ENCODE results near the gene HECTD1.
"Not testable (repeated sequence)": the region's sequence is repeated elsewhere in the genome, so short reads cannot be mapped to it uniquely, and the experiment has no call there.

Gene HECTD1

DNA sequence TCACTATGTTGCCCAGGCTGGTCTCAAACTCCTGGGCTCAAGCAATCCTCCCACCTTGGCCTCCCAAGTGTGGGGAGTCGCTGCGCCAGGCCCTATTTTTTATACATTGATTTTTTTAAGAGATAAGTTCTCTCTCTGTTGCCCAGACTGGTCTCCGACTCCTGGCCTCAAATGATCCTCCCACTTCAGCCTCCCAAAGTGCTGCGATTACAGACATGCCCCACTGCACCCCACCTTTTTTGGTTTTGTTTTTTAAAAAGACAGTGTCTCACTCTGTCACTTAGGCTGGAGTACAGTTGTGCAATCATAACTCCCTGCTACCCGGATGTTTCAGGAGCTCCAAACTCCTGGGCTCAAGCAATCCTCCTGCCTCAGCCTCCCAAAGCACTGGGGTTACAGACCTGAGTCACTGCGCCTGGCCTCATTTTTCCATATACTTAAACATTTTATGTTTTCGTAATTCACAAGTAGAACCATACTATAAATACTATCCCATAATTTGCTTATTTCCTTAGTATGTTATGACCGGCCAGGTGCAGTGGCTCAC, 16.8 kb downstream of the HECTD1 start:
- no peak for DNase-seq (ENCODE audit: low read depth)
- no peak overlapping the region for H3K4me3 ChIP-seq (ENCODE audit: low read depth, low read length)
- no peak for TF ChIP-seq CTCF (conservative IDR thresholded peaks at IDR 0.05; ENCODE audit: low read depth, low read length)

GRCh38 chr14:31190219-31190603, 17.4 kb downstream of the HECTD1 start:
- H3K4me3 ChIP-seq (ENCODE audit: low read depth, low read length): no peak overlapping the region
- no peak for DNase-seq (ENCODE audit: low read depth)

GRCh38 chr14:31189346-31190218, 18.0 kb downstream of the HECTD1 start:
- H3K4me3 ChIP-seq (ENCODE audit: low read depth, low read length): no peak overlapping the region
- TF ChIP-seq CTCF (conservative IDR thresholded peaks at IDR 0.05; ENCODE audit: low read depth, low read length): no peak
- DNase-seq (ENCODE audit: low read depth): no peak

More at GRCh38 chr14:31190219-31190603, 17.4 kb downstream of the HECTD1 start:
- no peak for TF ChIP-seq CTCF (conservative IDR thresholded peaks at IDR 0.05; ENCODE audit: low read depth, low read length)

GRCh38 chr14:31188744-31189143, 18.8 kb downstream of the HECTD1 start:
- no peak for TF ChIP-seq CTCF (conservative IDR thresholded peaks at IDR 0.05; ENCODE audit: low read depth, low read length)
- no peak overlapping the region for H3K4me3 ChIP-seq (ENCODE audit: low read depth, low read length)
- DNase-seq (ENCODE audit: low read depth): no peak

DNA sequence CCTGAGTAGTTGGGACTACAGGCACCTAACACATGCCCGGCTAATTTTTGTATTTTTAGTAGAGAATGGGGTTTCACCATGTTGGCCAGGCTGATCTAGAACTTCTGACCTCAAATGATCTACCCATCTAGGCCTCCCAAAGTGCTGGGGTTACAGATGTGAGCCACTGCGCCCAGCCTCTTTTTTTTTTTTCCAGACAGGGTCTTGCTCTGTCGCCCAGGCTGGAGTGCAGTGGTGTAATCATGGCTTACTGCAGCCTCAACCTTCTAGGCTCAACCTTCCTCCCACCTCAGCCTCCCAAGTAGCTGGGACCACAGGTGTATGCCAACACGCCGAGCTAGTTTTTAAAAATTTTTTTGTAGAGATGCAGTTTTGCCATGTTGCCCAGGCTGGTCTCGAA, 25.6 kb downstream of the HECTD1 start:
- not testable (repeated sequence) for DNase-seq (ENCODE audit: low read depth); H3K4me3 ChIP-seq (ENCODE audit: low read depth, low read length)

DNA sequence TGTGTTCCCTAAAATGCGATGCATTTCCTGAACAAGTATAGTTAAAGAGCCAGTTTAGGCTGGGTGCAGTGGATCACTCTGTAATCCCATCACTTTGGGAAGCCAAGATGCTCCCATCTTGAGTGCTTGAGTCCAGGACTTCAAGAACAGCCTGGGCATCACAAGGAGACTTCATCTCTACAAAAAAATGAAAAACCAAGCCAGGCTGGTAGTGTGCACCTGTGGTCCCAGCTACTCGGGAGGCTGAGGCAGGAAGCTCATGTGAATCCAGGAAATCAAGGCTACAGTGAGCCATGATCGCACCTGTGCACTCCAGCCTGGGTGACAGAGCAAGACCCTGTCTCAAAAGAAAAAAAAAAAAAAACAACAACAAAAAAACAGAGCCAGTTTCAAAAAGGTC, 26.3 kb downstream of the HECTD1 start:
- no peak for DNase-seq (ENCODE audit: low read depth)
- H3K4me3 ChIP-seq (ENCODE audit: low read depth, low read length): no peak overlapping the region
- TF ChIP-seq CTCF (conservative IDR thresholded peaks at IDR 0.05; ENCODE audit: low read depth, low read length): no peak

GRCh38 chr14:31180299-31181051, 27.1 kb downstream of the HECTD1 start:
- no peak for TF ChIP-seq CTCF (conservative IDR thresholded peaks at IDR 0.05; ENCODE audit: low read depth, low read length)
- no peak for DNase-seq (ENCODE audit: low read depth)

More at GRCh38 chr14:31180299-31181051, 27.1 kb downstream of the HECTD1 start:
- no peak overlapping the region for H3K4me3 ChIP-seq (ENCODE audit: low read depth, low read length)
